Immature natural killer cell (primary cell): ENCODE results near the gene CEP112. TPM values are rescaled to one million over a fixed set of nuclear protein-coding genes. Genes with fewer than 3 reads are reported as not detected.

Source experiments
- DNase-seq, 3 donors: peaks; one replicate each; pipeline ENCODE4 v3.0.0; 2022; ENCODE audit warnings: mixed read lengths in 1 of 3
- H3K27ac Mint-ChIP-seq, 6 donors: one replicate each; pipeline ENCODE4 v1.8.0; 2020; ENCODE audit warnings: mixed read lengths in 6 of 6, mild to moderate bottlenecking in 5 of 6, inconsistent platforms in 4 of 6, moderate library complexity in 3 of 6
- H3K27me3 Mint-ChIP-seq, 3 donors: one replicate each; pipeline ENCODE4 v1.8.0; 2020 to 2021; ENCODE audit warnings: low read depth in 3 of 3, mild to moderate bottlenecking in 3 of 3, mixed read lengths in 3 of 3, moderate library complexity in 3 of 3, inconsistent platforms in 1 of 3
- H3K36me3 Mint-ChIP-seq, 3 donors: one replicate each; pipeline ENCODE4 v1.8.0; 2020; ENCODE audit warnings: mixed read lengths in 3 of 3, inconsistent platforms in 2 of 3, mild to moderate bottlenecking in 2 of 3
- H3K4me1 Mint-ChIP-seq, 2 donors: one replicate each; pipeline ENCODE4 v1.8.0; 2020; ENCODE audit warnings: inconsistent platforms in 2 of 2, mild to moderate bottlenecking in 2 of 2, mixed read lengths in 2 of 2, moderate library complexity in 1 of 2
- H3K4me3 Mint-ChIP-seq, 5 donors: one replicate each; pipeline ENCODE4 v1.8.0; 2020; ENCODE audit warnings: mild to moderate bottlenecking in 5 of 5, mixed read lengths in 5 of 5, inconsistent platforms in 3 of 5, moderate library complexity in 3 of 5
- H3K9me3 Mint-ChIP-seq, 6 donors: one replicate each; pipeline ENCODE4 v1.8.0; 2020; ENCODE audit warnings: mild to moderate bottlenecking in 6 of 6, mixed read lengths in 6 of 6, inconsistent platforms in 4 of 6, moderate library complexity in 3 of 6
- polyA plus RNA-seq, 3 donors: library from polyadenylated mRNA; unstranded; fragments of 300-500 nt; fragmentation: Illumina TruSeq; gene quantifications; one replicate each; pipeline ENCODE4 v1.2.3, GENCODE V29; 2021

Gene CEP112
- polyA plus RNA-seq, 3 donors from 2014 or later: 0.13 to 0.25 TPM; not detected in 1

DNA sequence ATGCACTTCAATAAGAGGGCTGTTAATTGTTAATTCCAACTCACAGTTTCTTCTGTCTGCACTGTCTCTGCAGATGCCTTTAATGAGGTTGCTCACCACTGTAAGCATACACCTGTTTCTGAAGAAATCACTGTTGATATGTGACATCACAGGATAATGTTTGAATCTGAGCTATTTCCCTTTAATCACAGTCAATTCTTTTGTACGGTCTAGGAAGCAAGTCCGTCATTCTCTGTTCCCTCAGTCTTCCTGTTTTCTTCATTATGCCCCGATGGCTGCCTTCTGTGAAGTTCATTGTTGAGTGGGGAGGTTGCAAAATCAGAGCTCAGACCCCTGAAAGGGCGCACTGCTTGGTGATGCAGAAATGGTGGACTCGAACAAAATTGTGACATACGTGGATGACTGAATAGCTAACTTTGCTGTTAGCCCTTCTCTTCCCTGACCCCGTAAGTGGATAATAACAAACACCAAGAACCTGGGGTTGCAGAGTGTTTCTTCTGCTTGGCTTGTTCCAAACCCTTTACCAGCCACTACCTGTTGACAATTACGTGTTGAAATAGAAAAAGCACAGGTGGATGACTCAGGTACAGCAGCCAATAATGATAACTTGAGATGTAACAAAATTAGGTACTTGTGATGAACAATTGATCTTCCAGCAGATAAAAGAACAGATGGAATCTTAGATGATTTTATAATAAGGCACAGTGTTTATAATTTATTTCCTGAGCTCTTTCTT, 558.6 kb downstream of the CEP112 start:
- Mint-ChIP-seq H3K36me3 (no peaks in the 10 kb centered on the region), H3K9me3 (peaks cover 0 to 2% (median 0%) of the 10 kb centered on the region in 6 donors), H3K27ac (no peak overlapping the region), H3K4me3 (no peak overlapping the region), H3K4me1 (no peaks in the 10 kb centered on the region), H3K27me3 (peaks cover 2% of the 10 kb centered on the region in 3 donors)
- no peak for DNase-seq

DNA sequence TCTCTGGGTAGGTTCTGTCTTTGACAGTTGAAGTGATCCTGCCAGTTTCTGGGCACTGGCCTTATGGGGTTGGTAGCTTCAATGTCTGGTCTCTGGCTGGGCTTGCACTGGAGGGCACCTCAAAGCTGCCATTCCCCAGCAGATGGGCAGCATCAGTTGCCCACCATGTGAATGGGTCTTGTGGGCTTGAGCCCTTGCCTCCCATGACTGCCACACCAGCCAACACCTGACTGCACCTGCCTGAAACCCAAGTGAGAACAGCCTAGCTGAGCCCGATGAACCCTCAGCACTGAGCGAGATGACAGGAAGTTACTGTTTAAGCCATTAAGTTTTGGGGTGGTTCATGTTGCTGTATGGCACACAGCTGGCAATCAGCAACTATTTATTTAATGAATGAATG, 561.4 kb downstream of the CEP112 start:
- Mint-ChIP-seq H3K27ac (no peak overlapping the region), H3K4me1 (no peaks in the 10 kb centered on the region), H3K9me3 (peaks cover 0 to 2% (median 0%) of the 10 kb centered on the region in 6 donors), H3K36me3 (no peaks in the 10 kb centered on the region), H3K27me3 (peaks cover 0 to 6% (median 1%) of the 10 kb centered on the region in 3 donors), H3K4me3 (no peak overlapping the region)
- DNase-seq: no peak

DNA sequence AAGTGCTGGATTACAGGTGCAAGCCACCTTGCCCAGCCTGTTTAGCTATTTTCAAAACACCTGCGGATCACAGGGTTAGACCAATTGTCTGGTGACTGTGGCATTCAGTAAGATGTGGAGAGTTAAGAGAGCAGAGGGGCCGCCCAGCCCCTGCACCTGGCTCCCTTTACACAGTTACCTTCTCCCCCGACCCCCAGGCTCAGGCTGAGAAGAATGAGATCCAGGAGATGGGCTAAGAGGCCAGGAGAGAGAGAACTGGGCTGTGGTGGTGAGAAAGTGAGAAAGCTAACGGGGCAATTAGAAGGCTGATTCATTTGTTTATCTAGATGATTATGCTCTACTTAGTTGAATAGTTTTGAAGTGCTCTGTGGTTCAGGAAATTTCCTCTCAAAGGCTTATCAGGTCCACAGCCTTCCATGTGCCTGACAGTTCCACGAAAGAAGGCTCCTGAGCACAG, 562.7 kb downstream of the CEP112 start:
- DNase-seq: no peak
- Mint-ChIP-seq H3K4me3 (no peak overlapping the region), H3K27me3 (peaks cover 0 to 6% (median 3%) of the 10 kb centered on the region in 3 donors), H3K27ac (no peak overlapping the region), H3K9me3 (peaks cover 0 to 2% (median 0%) of the 10 kb centered on the region in 6 donors), H3K36me3 (no peaks in the 10 kb centered on the region), H3K4me1 (no peaks in the 10 kb centered on the region)

DNA sequence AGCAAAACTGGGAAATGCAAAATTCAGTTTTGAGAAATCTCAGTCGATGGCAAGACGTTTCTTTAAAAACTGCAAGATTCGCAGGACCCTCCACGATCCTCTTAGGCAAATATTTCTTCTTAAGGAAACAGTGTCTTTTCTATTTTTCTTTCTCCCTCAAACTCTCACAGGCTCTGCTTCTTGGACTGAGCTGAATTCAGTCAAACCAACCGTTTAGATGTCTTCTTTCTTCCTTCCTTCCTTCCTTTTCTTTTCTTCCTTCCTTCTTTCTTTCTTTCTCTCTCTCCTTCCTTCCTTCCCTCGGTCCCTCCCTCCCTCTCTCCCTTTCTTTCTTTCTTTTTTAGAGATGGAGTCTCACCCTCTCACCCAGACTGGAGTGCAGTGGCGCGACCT, 563.3 kb downstream of the CEP112 start:
- H3K27me3 Mint-ChIP-seq: peaks cover 0 to 6% (median 3%) of the 10 kb centered on the region in 3 donors
- H3K36me3 Mint-ChIP-seq: no peaks in the 10 kb centered on the region
- no peaks in the 10 kb centered on the region for H3K4me1 Mint-ChIP-seq
- no peak overlapping the region for H3K4me3 Mint-ChIP-seq
- H3K9me3 Mint-ChIP-seq: peaks cover 0 to 2% (median 0%) of the 10 kb centered on the region in 6 donors
- DNase-seq: no peak
- H3K27ac Mint-ChIP-seq: no peak overlapping the region

DNA sequence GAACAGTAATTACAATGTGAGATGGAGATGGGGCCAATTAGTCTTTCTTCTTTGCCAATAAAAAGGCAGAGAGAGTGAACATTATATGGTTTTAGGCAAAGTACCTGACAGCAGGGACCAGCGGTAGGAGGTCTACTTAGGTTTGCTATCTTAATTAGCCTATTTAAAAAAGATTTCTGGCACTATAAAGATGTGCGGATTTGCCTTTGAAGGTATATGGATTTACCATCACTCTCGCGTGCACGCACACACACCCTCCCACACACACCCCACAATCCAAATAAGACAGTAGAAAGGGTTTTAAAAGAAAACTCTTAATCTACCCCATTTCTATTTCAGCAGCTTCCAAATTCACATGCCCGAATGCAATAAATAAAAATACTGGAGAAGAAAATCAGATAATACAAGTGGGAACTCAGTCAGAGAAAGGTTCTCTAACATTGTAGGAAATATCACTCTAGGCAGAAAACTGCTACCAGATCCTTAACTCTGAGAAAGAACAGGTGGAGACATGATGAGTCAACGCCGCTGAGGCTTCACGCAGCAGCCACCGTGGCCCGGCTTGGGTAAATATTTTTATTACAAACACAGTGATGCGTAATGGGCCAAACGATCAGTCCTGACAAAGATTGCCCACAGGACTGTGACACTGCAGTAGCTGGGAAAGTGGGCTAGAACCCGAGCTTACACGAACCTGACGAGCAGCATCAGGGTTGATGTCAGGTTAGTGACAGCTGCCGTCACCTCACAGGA, 563.9 kb downstream of the CEP112 start:
- no peak for DNase-seq
- H3K9me3 Mint-ChIP-seq: peaks cover 0 to 2% (median 0%) of the 10 kb centered on the region in 6 donors
- no peaks in the 10 kb centered on the region for H3K36me3 Mint-ChIP-seq
- peaks cover 0 to 6% (median 3%) of the 10 kb centered on the region in 3 donors for H3K27me3 Mint-ChIP-seq
- H3K27ac Mint-ChIP-seq: no peak overlapping the region
- no peak overlapping the region for H3K4me3 Mint-ChIP-seq
- H3K4me1 Mint-ChIP-seq: no peaks in the 10 kb centered on the region

DNA sequence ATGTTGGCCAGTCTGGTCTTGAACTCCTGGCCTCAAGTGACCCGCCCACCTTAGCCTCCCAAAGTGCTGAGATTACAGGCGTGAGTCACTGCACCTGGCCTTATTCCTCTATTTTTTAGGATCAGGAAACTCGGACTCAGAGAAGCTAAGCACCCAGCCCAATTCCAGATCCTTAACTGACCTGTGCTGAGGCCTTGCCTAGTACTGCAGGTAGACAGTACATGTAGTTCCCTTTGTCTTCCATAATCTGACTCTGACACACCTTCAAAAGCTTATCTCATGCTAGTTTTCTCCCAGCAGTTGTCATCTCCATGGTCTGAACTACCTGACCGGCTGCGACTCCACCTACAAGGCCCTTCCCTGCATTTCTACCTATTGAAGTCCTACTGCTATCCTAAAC, 564.8 kb downstream of the CEP112 start:
- Mint-ChIP-seq H3K4me3 (no peak overlapping the region), H3K27me3 (peaks cover 0 to 6% (median 3%) of the 10 kb centered on the region in 3 donors), H3K27ac (no peak overlapping the region), H3K36me3 (no peaks in the 10 kb centered on the region), H3K4me1 (no peaks in the 10 kb centered on the region), H3K9me3 (peaks cover 0 to 2% (median 0%) of the 10 kb centered on the region in 6 donors)
- DNase-seq: no peak

DNA sequence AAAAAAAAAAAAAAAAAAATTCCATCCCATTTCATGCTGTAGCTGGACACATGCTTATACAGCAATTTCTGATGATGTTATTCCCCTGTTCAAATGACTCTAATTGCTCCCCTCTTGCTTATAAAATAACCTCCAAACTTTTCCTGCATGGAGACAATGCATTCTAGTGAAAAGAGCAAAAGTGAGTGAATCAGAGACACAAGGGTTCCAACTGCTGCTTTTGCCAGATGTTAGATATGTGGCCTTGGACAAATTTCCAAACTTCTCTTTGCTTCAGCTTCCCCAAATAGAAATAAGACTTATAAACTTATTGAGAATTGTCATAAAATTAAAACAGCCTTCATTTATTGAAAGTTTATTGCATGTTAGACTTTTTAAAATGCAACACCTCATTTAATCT, 565.5 kb downstream of the CEP112 start:
- no peak overlapping the region for H3K4me3 Mint-ChIP-seq
- H3K27ac Mint-ChIP-seq: no peak overlapping the region
- no peaks in the 10 kb centered on the region for H3K4me1 Mint-ChIP-seq
- peaks cover 0 to 2% (median 0%) of the 10 kb centered on the region in 6 donors for H3K9me3 Mint-ChIP-seq
- no peak for DNase-seq
- peaks cover 0 to 6% (median 3%) of the 10 kb centered on the region in 3 donors for H3K27me3 Mint-ChIP-seq
- no peaks in the 10 kb centered on the region for H3K36me3 Mint-ChIP-seq

DNA sequence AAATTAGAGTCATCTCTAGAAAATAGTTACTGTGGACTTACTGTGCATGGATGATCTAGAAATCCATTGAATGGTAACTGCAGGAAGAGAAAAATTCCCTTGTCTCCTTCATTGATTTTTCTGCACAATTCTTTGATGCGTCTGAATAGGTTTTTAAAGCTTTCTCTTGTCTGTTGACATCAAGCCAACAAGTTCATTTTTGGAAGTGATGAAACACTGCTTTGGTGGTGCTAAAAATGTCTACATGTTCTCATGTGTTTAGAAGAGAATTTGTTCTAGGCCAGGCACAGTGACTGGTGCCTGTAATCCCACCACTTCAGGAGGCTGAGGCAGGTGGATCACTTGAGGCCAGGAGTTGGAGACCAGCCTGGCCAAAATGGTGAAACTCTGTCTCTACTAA, 573.4 kb downstream of the CEP112 start:
- no peak overlapping the region for H3K4me3 Mint-ChIP-seq
- H3K36me3 Mint-ChIP-seq: no peaks in the 10 kb centered on the region
- H3K9me3 Mint-ChIP-seq: no peaks in the 10 kb centered on the region
- H3K4me1 Mint-ChIP-seq: no peaks in the 10 kb centered on the region
- no peak for DNase-seq
- peaks cover 0 to 3% (median 0%) of the 10 kb centered on the region in 3 donors for H3K27me3 Mint-ChIP-seq
- no peak overlapping the region for H3K27ac Mint-ChIP-seq

DNA sequence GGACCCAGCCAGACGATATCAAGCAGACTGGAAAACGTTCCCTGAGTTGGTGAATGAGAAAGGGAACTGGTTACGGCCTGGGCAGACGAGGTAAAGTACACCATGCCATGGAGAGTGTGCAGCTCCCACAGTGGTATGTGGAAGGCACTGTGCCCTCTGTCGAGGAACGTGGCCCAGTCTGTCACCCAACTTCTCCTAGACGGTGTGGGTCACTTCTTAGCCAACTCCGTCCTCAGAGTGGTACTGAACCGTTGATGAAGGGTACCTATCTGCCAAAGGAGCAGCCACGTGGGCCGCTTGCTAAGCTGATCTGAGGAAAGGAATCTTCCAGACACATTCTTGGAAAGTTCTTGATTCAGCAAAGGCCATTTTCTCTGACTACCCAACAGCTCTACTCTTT, 574.4 kb downstream of the CEP112 start:
- H3K9me3 Mint-ChIP-seq: no peaks in the 10 kb centered on the region
- H3K27ac Mint-ChIP-seq: no peak overlapping the region
- H3K4me1 Mint-ChIP-seq: no peaks in the 10 kb centered on the region
- no peaks in the 10 kb centered on the region for H3K36me3 Mint-ChIP-seq
- peaks cover 0 to 3% (median 1%) of the 10 kb centered on the region in 3 donors for H3K27me3 Mint-ChIP-seq
- no peak overlapping the region for H3K4me3 Mint-ChIP-seq
- no peak for DNase-seq

DNA sequence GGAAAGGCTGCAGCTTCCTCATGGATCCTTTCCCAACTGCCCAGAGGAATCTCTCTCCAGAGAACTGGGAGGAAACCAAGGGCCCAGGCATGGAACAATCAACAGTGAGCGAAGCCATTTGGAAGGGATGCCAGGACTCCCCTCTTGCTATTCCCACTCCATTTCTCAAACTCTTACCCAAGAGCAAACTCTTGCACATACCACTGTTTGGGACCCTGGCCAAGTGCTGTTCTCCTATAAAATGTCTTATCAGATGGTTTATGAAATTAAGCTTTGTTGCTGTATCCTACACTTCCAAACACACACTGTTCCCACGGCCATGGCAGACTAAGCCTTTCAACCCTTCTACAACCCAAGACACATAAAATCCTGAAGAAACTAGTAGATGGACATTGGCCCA, 582.2 kb downstream of the CEP112 start:
- no peak overlapping the region for H3K27ac Mint-ChIP-seq
- peaks cover 0 to 3% (median 0%) of the 10 kb centered on the region in 6 donors for H3K9me3 Mint-ChIP-seq
- DNase-seq: no peak
- peaks cover 0 to 10% (median 3%) of the 10 kb centered on the region in 3 donors for H3K27me3 Mint-ChIP-seq
- H3K4me3 Mint-ChIP-seq: no peak overlapping the region
- H3K4me1 Mint-ChIP-seq: no peaks in the 10 kb centered on the region
- no peaks in the 10 kb centered on the region for H3K36me3 Mint-ChIP-seq

DNA sequence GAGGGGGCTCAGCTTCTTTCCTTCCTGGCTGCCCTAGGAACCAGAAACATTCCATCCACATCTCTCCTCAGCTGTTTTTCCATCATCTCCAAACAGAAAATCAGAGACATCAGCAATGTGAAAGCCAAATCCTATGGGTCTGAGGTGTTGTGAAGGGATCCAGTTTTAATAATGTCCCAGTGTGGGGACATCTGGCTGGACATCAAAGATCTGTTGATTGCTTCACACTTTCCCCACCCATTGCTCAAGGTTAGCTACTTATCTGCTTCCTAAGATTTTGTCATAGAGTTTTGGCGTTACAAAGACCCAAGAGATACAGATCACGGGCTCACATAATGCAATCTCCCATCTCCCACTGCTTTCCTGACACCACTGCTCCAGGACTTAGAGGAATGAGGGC, 582.6 kb downstream of the CEP112 start:
- Mint-ChIP-seq H3K4me1 (no peaks in the 10 kb centered on the region), H3K36me3 (no peaks in the 10 kb centered on the region), H3K4me3 (no peak overlapping the region), H3K27me3 (peaks cover 0 to 12% (median 3%) of the 10 kb centered on the region in 3 donors), H3K27ac (no peak overlapping the region), H3K9me3 (peaks cover 0 to 3% (median 0%) of the 10 kb centered on the region in 6 donors)
- DNase-seq: no peak

DNA sequence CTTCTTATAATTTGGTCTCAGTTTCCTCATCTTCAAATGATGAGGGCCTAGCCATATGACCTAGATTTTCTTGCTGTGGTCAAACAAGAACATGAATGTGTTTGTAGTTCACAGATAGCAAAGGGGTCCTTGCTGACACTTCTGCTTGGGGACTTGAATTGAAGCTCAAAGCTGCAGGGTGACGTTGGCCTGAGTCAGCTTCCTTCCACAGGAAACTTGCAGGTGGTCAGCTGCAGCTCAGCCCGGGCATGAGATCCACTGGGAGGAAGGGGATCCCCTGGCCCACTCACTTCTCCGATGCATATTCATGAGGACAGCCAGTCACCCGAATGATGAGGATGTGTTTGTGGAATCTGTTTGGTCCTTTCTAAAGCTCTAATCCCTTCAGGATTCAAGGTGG, 587.9 kb downstream of the CEP112 start:
- Mint-ChIP-seq H3K4me1 (no peaks in the 10 kb centered on the region), H3K27me3 (peaks cover 3 to 9% (median 5%) of the 10 kb centered on the region in 3 donors), H3K27ac (no peak overlapping the region), H3K4me3 (no peak overlapping the region), H3K9me3 (peaks cover 0 to 3% (median 0%) of the 10 kb centered on the region in 6 donors), H3K36me3 (no peaks in the 10 kb centered on the region)
- DNase-seq: no peak

DNA sequence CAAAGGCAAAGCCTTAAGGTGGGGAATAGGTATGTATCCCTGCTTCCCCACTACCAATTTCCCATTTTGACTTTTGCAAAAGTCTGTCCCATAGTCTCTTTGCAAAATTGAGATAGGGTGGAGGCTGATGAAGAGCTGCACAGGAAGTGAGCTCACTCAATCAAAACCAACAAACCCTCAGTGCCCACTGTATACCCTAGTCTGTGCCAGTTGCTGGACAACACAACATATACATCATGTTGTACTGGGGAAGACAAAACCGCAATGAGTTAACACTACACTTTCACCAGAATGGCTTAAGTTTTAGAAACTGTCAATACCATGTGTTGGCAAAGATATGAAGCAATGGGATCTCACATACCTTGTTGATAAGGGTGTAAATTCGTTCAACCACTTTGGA, 590.1 kb downstream of the CEP112 start:
- no peaks in the 10 kb centered on the region for H3K4me1 Mint-ChIP-seq
- DNase-seq: no peak
- H3K27me3 Mint-ChIP-seq: peaks cover 3 to 11% (median 3%) of the 10 kb centered on the region in 3 donors
- no peaks in the 10 kb centered on the region for H3K36me3 Mint-ChIP-seq
- H3K4me3 Mint-ChIP-seq: no peak overlapping the region
- no peak overlapping the region for H3K27ac Mint-ChIP-seq
- peaks cover 0 to 3% (median 0%) of the 10 kb centered on the region in 6 donors for H3K9me3 Mint-ChIP-seq

DNA sequence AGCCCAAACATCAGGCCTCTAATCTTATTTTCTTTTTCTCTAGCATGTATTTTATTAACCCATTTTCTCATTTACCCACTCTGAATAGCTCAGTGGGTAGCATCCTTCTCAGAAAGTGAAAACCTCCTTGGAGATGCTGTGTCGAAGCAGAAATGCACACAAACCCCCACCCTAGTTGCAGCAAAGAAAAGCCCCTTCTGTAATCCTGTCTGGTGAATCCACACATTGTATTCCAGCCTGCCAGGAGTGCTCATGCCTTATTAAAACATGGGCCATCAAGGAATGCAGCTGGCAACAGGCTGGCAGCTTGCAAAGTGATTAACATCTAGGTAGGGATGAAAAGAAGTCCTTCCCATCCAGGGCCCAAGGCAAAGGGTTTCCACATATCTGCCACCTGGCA, 590.8 kb downstream of the CEP112 start:
- Mint-ChIP-seq H3K4me1 (no peaks in the 10 kb centered on the region), H3K27me3 (peaks cover 3 to 11% (median 3%) of the 10 kb centered on the region in 3 donors), H3K9me3 (no peaks in the 10 kb centered on the region), H3K27ac (no peak overlapping the region), H3K36me3 (no peaks in the 10 kb centered on the region), H3K4me3 (no peak overlapping the region)
- no peak for DNase-seq
